MM.1S (cell line): ENCODE measurements around the gene ZFP64.

Experiments used
- CTCF ChIP-seq: fragments of 300-600 bp; sonication (generic); IDR thresholded peaks from 2 replicates; pipeline ENCODE4 v1.5.1; 2016; ENCODE audit warnings: antibody characterized with exemption, low read length, mixed read lengths
- EZH2phosphoT487 ChIP-seq: fragments of 300-600 bp; sonication (generic); IDR thresholded peaks from 2 replicates; pipeline ENCODE4 v1.6.1; 2018; ENCODE audit warnings: antibody characterized with exemption, low read length

- TF ChIP-seq EZH2phosphoT487 (no peak), CTCF (no peak)
Measured at GRCh38 chr20:52209154-52209571, 17.6 kb upstream of the ZFP64 start.
